Measurements from ENCODE around the gene PTPRN.

DNA sequence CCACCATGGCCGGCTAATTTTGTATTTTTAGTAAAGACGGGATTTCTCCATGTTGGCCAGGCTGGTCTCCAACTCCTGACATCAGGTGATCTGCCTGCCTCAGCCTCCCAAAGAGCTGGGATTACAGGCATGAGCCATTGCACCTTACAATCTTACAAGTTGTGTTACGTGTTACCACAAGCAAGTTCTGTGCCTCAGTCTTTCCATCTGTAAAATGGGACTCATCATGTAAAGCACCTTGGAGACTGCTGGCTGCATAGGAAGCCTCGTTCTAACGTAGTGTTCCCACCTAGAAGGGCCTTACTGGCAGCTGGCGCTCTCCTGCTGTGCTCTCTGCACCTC, 20.0 kb downstream of the PTPRN start:
- TF ChIP-seq CEBPB (IDR thresholded peaks at IDR 0.05; ENCODE audit: low read depth, low read length) (no peak), POLR2A (IDR thresholded peaks at IDR 0.05; ENCODE audit: low read depth, low read length) (no peak), MXI1 (IDR thresholded peaks at IDR 0.05; ENCODE audit: borderline replicate concordance, low read depth, low read length) (no peak)
- TF ChIP-seq, protein P1, sequence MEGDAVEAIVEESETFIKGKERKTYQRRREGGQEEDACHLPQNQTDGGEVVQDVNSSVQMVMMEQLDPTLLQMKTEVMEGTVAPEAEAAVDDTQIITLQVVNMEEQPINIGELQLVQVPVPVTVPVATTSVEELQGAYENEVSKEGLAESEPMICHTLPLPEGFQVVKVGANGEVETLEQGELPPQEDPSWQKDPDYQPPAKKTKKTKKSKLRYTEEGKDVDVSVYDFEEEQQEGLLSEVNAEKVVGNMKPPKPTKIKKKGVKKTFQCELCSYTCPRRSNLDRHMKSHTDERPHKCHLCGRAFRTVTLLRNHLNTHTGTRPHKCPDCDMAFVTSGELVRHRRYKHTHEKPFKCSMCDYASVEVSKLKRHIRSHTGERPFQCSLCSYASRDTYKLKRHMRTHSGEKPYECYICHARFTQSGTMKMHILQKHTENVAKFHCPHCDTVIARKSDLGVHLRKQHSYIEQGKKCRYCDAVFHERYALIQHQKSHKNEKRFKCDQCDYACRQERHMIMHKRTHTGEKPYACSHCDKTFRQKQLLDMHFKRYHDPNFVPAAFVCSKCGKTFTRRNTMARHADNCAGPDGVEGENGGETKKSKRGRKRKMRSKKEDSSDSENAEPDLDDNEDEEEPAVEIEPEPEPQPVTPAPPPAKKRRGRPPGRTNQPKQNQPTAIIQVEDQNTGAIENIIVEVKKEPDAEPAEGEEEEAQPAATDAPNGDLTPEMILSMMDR (conservative IDR thresholded peaks at IDR 0.05; ENCODE audit: low read depth, low read length) = no peak
- TF ChIP-seq, protein P2, sequence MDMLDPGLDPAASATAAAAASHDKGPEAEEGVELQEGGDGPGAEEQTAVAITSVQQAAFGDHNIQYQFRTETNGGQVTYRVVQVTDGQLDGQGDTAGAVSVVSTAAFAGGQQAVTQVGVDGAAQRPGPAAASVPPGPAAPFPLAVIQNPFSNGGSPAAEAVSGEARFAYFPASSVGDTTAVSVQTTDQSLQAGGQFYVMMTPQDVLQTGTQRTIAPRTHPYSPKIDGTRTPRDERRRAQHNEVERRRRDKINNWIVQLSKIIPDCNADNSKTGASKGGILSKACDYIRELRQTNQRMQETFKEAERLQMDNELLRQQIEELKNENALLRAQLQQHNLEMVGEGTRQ (IDR thresholded peaks at IDR 0.05; ENCODE audit: low read depth, low read length) = no peak
